ENCODE measurements around the gene HSP90AB1. TPM values are rescaled to one million over a fixed set of nuclear protein-coding genes. Genes with fewer than 3 reads are reported as not detected.

HSP90AB1 gene
- total RNA-seq, 2 donors from 2014 or later: 405 to 695 TPM

DNA sequence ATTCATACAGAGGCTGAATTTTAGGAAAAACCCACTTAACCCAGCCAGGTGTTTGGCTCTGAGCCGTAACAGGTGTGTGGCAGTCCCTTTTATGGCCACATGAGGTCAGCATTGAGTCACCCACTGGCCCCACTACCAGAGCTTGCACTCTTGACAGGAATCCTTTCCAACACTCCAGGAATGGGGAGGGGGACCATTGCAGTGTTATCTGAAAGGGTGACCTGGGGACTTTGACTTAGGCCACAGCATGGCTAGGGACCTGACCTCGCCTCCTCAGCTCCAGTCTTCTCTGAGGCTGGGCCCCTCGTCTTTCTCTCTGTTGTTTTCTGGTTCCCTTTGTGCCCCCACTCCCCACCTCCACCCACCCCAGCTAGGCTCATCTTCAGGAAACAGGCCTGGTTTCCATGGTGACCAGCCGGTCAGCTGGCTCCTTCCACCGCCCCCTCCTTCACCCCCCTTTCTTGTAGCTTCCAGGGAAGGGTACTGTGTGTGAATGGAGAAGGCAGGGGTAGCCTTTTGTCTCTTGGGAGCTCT is 21.3 kb downstream of the HSP90AB1 start:
- ATAC-seq (ENCODE audit: insufficient number of reproducible peaks, low FRiP score, low read depth) (no peak), DNase-seq (ENCODE audit: low spot score) (no peak)
- Histone ChIP-seq H3K36me3 (no peaks in the 10 kb centered on the region), H3K4me1 (ENCODE audit: control insufficient read depth in 1 of 2, low read depth in 2 of 2) (peaks cover 15 to 21% of the 10 kb centered on the region in 2 donors), H3K27me3 (replicated peaks; ENCODE audit: insufficient read depth) (peaks cover 4% of the 10 kb centered on the region), H3K4me3 (no peak overlapping the region), H3K9me3 (no peaks in the 10 kb centered on the region), H3K27ac (no peak overlapping the region)
- TF ChIP-seq, protein P1, sequence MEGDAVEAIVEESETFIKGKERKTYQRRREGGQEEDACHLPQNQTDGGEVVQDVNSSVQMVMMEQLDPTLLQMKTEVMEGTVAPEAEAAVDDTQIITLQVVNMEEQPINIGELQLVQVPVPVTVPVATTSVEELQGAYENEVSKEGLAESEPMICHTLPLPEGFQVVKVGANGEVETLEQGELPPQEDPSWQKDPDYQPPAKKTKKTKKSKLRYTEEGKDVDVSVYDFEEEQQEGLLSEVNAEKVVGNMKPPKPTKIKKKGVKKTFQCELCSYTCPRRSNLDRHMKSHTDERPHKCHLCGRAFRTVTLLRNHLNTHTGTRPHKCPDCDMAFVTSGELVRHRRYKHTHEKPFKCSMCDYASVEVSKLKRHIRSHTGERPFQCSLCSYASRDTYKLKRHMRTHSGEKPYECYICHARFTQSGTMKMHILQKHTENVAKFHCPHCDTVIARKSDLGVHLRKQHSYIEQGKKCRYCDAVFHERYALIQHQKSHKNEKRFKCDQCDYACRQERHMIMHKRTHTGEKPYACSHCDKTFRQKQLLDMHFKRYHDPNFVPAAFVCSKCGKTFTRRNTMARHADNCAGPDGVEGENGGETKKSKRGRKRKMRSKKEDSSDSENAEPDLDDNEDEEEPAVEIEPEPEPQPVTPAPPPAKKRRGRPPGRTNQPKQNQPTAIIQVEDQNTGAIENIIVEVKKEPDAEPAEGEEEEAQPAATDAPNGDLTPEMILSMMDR (IDR thresholded peaks at IDR 0.05): peak; percentile 90

DNA sequence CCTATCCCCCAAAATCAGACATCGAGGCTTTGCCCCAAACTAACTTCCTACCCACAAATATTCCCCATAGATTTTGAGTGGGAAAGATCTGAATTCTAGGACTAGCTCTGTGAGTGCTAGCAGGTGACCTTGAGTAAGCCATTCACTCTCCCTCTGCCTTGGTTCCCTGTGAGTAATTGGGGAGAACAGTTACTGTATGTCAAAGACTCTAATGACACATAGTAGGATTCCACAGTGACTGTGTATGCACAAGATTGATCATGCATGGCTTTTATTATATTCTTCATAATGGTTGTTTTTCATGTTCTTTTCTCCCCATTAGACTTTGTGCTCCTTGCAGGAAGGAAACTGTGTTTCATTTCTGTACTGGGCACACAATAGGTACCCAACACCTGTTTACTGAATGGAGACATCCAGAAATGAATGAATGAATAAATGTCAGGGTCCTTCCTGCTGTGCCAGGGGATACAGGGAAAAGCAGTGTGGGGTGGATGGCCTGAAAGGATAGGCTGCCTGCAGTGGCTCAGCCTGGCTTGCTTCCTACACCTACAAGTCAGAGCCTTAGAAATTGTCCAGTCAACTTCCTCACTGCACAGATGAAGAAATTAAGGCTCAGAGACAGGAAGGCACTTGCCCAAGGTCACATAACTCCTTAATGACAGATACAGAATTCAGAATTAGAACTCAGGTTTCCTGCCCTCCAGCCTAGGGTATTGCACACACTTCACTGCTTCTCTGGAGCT is 22.4 kb downstream of the HSP90AB1 start:
- H3K27ac ChIP-seq: no peak overlapping the region
- DNase-seq (ENCODE audit: low spot score) (no peak), ATAC-seq (ENCODE audit: insufficient number of reproducible peaks, low FRiP score, low read depth) (no peak)
- no peak overlapping the region for H3K4me3 ChIP-seq
- H3K4me1 ChIP-seq (ENCODE audit: control insufficient read depth in 1 of 2, low read depth in 2 of 2): peaks cover 5 to 9% of the 10 kb centered on the region in 2 donors
- no peaks in the 10 kb centered on the region for H3K9me3 ChIP-seq
- no peaks in the 10 kb centered on the region for H3K36me3 ChIP-seq
- TF ChIP-seq, protein P1 (IDR thresholded peaks at IDR 0.05): no peak
- H3K27me3 ChIP-seq (replicated peaks; ENCODE audit: insufficient read depth): peaks cover 4% of the 10 kb centered on the region

DNA sequence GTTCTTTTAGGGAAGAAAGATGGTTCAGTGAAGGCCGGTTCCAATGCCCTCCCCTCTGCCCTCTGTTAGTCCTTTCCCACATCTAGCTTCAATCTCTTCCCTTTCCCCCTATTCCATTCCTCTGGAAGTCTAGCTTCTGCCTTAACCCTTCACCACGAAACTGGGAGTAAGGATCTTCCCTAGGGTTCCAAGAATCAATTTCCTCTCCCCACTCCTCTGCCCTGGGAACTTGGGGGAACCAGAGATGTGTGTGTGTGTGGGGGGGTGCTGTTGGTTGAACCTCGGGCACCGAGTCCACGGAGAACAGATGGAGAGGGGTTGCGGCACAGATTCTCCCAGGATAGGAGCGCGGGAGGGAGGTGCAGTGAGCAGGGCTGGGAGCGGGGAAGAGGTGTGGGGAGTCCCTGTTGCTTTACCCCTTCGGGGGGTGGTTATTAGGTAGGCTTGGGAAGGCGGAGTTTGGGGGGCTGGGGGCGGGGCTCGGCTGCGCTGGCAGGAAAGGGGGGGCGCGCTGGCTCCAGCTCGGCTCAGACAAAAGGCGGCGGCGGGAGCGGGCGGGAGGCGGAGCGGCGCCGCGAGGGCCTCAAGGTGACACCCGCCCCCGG is 23.1 kb downstream of the HSP90AB1 start, which contains the start of gene TMEM151B:
Gene TMEM151B (plus strand): TSS at position 530 of the 605 bp plus-strand sequence. CDS start 293 bp downstream, outside the sequence.
- Histone ChIP-seq H3K4me1 (ENCODE audit: control insufficient read depth in 1 of 2, low read depth in 2 of 2) (peaks cover 0 to 4% of the 10 kb centered on the region in 2 donors), H3K27me3 (replicated peaks; ENCODE audit: insufficient read depth) (peaks cover 4% of the 10 kb centered on the region), H3K9me3 (no peaks in the 10 kb centered on the region), H3K4me3 (peak within 1 kb of the TSS; percentile 55), H3K27ac (no peak within 1 kb of the TSS), H3K36me3 (no peaks in the 10 kb centered on the region)
- ATAC-seq (ENCODE audit: insufficient number of reproducible peaks, low FRiP score, low read depth) (no peak), DNase-seq (ENCODE audit: low spot score) (no peak)
- TF ChIP-seq, protein P1 (IDR thresholded peaks at IDR 0.05): no peak

DNA sequence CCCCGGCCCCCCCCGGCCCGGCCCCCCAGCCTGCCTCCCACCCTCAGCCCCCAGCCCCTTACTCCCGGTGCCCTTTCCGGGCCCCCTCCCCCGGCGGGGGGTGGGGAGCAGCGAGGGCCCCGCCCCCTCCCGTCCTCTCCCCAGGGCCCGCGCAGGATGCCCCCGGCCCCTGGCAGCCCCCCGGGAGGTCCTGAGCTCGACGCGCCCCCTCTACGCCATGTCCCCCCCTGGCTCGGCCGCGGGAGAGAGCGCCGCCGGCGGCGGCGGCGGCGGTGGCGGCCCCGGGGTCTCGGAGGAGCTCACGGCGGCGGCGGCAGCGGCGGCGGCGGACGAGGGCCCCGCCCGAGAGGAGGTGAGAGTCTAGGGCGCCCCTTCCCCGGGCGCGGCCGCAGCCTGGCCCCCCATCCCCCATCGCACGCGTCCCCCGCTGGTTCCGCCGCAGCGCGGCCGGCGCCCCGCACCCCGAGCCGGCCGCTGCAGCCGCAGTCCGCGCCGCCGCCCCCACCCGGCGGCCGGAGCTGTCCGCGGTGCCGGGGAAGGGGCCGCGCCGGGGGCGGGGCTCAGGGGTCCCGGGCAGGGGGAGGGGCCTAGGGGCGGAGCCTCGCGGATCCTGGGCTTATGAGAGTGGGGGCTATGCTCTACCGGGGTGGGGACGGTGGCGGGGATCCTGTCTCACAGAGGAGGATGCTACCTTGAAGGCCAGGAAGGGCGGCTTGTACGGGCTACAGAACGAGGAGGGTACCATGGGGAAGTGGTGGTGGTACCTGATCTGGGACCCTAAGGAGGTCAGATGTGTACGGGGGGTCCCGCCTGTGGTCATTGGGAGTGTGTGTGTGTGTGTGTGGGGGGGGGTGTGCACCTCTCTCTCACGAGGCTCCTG is 23.9 kb downstream of the HSP90AB1 start:
- H3K27ac ChIP-seq: no peak overlapping the region
- ATAC-seq (ENCODE audit: insufficient number of reproducible peaks, low FRiP score, low read depth): no peak
- H3K4me3 ChIP-seq: peak overlapping the region; percentile 55
- no peak for DNase-seq (ENCODE audit: low spot score)
- H3K4me1 ChIP-seq (ENCODE audit: control insufficient read depth in 1 of 2, low read depth in 2 of 2): peaks cover 0 to 8% of the 10 kb centered on the region in 2 donors
- H3K9me3 ChIP-seq: no peaks in the 10 kb centered on the region
- H3K36me3 ChIP-seq: no peaks in the 10 kb centered on the region
- H3K27me3 ChIP-seq (replicated peaks; ENCODE audit: insufficient read depth): peaks cover 4% of the 10 kb centered on the region
- TF ChIP-seq, protein P1 (IDR thresholded peaks at IDR 0.05): no peak

All from thoracic aorta (tissue), 2 donors.